Vein endothelial cell (primary cell): Measurements from ENCODE around the gene LCE1A. TPM values are rescaled to one million over a fixed set of nuclear protein-coding genes. Genes with fewer than 3 reads are reported as not detected.

Experiments used
- total RNA-seq: library from RNA; depleted of rRNA; stranded (reverse); fragments of >200 nt; gene quantifications from 2 replicates; pipeline ENCODE4 v1.2.3, GENCODE V29; 2012

Gene LCE1A, protein sequence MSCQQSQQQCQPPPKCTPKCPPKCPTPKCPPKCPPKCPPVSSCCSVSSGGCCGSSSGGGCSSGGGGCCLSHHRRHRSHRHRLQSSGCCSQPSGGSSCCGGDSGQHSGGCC
- not detected in 2 replicates for total RNA-seq

DNA sequence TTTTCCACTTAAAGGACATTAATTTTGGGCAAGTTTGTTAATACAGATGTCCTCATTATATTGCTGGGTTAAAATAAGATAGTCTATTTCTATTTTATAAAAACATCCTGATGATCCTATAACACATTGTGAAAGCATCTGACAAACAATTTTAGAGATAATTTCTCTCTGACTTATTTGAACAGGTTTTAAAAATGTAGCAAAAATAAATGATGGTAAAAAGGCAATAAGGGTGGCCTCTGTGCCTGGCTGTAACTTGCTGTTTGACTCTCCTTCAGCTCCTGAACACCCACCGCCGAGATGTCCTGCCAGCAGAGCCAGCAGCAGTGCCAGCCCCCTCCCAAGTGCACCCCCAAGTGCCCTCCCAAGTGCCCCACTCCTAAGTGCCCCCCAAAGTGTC is at the start of gene LCE1A:
Gene LCE1A (plus strand): TSS at position 301 of the 400 bp plus-strand sequence. CDS start 0 bp downstream, at position 301.

DNA sequence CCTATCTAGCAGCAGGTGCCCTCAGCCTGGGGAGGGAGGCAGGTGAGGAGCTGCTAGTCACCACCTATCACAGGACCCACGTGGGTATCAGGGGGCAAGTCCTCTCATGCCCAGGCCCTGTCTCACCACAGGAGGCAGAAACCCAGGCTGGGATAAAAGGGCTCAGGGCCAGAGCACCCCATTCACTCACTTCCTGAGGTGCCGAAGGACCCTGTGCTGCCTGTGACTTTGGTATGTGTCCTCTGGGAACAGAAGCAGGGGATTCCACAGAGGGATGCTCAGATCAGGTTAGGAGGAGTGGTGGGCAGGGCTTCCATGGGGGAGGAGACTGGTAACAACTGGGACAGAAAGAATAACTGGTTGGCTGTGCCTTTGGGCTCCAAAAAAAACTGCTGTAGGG is 41.2 kb upstream of the LCE1A start, which contains the start of gene LCE1E:
Gene LCE1E (plus strand): TSS at position 181 of the 400 bp plus-strand sequence. CDS start 1,043 bp downstream, outside the sequence.

DNA sequence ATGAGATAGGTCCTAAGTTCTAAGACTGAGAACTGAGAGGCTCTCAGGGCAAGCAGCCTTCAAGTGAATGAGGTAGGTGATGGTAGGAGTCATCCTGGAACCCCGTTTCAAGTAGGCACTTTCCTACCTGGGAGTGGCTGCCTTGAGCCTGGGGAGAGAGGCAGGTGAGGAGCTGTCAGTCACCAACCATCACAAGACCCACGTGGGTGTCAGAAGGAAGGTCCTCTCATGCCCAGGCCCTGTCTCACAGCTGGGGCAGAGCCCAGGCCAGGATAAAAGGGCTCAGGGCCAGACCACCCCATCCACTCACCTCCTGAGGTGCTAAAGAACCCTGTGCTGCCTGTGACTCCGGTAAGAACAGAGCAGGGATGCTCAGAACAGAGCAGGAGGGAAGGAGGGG is 30.9 kb upstream of the LCE1A start, which contains the start of gene LCE1D:
Gene LCE1D (plus strand): TSS at position 301 of the 400 bp plus-strand sequence. CDS start 1,074 bp downstream, outside the sequence.

DNA sequence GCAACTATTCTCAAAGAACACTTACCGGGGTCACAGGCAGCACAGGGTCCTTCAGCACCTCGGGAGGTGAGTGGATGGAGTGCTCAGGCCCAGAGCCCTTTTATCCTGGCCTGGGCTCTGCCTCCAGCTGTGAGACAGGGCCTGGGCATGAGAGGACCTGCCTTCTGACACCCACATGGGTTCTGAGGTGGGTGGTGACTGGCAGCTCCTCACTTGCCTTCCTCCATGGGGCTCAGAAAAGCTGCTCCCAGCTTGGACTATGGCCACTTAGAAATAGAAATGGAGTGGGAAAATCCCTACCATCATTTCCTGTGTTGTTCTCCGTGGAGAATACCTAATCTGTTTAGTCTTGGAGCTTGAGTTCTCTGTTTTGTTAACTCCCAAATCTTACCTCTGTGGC is 20.7 kb upstream of the LCE1A start, which contains the start of gene LCE1C:
Gene LCE1C (minus strand): TSS at position 76 of the 400 bp plus-strand sequence. CDS start 1,173 bp downstream, outside the sequence.

DNA sequence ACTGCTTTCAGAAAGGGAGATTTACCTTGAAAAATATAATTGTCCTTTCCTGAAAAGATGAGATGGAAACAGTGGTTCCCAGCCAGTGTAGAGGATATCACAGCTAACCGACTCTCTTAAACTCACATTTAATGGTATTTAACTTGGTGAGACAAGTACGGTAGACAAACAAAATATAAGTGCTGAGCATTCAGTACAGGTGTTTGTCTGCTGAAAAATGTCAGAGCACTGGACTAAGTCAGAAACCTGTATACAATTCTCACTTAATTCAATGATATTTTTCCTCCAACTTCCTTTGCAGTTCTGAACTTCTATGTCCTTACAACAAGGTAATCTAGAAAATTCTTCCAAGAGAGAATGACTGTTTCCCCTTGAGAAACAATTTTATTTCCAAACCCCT is 15.6 kb upstream of the LCE1A start, which contains the start of gene LCE1B:
Gene LCE1B (plus strand): TSS at position 301 of the 400 bp plus-strand sequence. CDS start 476 bp downstream, outside the sequence.

DNA sequence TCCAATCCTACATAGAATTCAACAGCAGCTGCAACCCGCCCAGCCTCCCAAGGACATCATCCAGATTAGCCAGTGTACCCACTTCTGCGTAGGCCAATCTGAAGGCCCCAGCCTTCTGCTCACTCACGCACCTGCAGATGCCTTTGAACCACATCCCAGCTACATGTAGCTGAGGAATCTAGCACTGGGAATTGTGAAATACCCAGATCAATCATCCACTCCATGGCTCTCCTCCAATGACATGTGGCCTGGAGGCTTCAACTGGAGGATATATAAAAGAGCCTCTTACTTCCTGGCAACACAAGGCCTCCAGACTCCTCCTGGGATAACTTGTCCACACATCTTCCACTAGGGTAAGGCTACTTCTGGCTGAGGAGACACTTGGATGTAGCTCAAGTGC is 15.3 kb downstream of the LCE1A start, which contains the start of gene LCE6A:
Gene LCE6A (plus strand): TSS at position 301 of the 400 bp plus-strand sequence. CDS start 665 bp downstream, outside the sequence.

DNA sequence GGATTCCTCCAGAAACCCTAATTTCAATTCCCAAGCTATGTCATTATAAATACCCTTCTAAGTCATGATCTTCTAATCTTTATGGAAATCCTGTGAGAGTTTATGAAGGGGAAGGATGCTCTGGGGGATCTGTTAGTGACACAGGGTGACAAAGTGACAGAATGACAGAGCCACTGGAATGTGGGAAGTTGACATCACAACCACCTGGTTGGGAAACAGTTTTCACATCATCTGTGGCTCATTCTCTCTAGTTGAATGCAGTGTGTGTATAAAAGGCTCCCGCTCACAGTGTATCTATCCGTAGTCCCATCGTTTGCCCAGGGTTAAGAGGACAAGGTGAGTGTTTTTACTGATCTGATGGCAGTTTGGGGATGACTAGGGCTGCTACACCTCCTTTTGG is 32.4 kb downstream of the LCE1A start, which contains the start of gene LCE7A:
Gene LCE7A (plus strand): TSS at position 301 of the 400 bp plus-strand sequence. CDS start 702 bp downstream, outside the sequence.

Other genes starting within 250 kb of the LCE1A start
- gene LCE3D, start 247.0 kb upstream of the LCE1A start, total RNA-seq, result not detected in 2 replicates
- gene LCE3C, start 227.2 kb upstream of the LCE1A start, total RNA-seq, result not detected in 2 replicates
- gene LCE3B, start 213.7 kb upstream of the LCE1A start, total RNA-seq, result not detected in 2 replicates
- not detected in 2 replicates for gene LCE3A, start 204.4 kb upstream of the LCE1A start, total RNA-seq
- gene LCE2D, start 164.1 kb upstream of the LCE1A start, total RNA-seq, result not detected in 2 replicates
- not detected in 2 replicates for gene LCE2C, start 152.2 kb upstream of the LCE1A start, total RNA-seq
- gene LCE2B, start 141.3 kb upstream of the LCE1A start, total RNA-seq, result not detected in 2 replicates
- gene LCE2A, start 129.1 kb upstream of the LCE1A start, total RNA-seq, result not detected in 2 replicates
- gene LCE4A, start 119.3 kb upstream of the LCE1A start, total RNA-seq, result not detected in 2 replicates
- not detected in 2 replicates for gene KPRP, start 69.4 kb upstream of the LCE1A start, total RNA-seq
- gene LCE1F, start 52.3 kb upstream of the LCE1A start, total RNA-seq, result not detected in 2 replicates
- gene LCE1E, start 41.2 kb upstream of the LCE1A start, total RNA-seq, result not detected in 2 replicates
- gene LCE1D, start 30.8 kb upstream of the LCE1A start, total RNA-seq, result not detected in 2 replicates
- not detected in 2 replicates for gene LCE1C, start 20.8 kb upstream of the LCE1A start, total RNA-seq
- not detected in 2 replicates for gene LCE1B, start 15.5 kb upstream of the LCE1A start, total RNA-seq
- gene LCE6A, start 15.4 kb downstream of the LCE1A start, total RNA-seq, result not detected in 2 replicates
- not detected in 2 replicates for gene LCE7A, start 32.5 kb downstream of the LCE1A start, total RNA-seq
- gene SMCP, start 50.8 kb downstream of the LCE1A start, total RNA-seq, result not detected in 2 replicates
- not detected in 2 replicates for gene IVL, start 81.1 kb downstream of the LCE1A start, total RNA-seq
- gene SPRR5, start 119.7 kb downstream of the LCE1A start, total RNA-seq, result not detected in 2 replicates
- not detected in 2 replicates for gene SPRR4, start 143.2 kb downstream of the LCE1A start, total RNA-seq
- gene SPRR1A, start 156.6 kb downstream of the LCE1A start, total RNA-seq, result not detected in 2 replicates
- not detected in 2 replicates for gene SPRR3, start 174.3 kb downstream of the LCE1A start, total RNA-seq
- gene SPRR1B, start 203.7 kb downstream of the LCE1A start, total RNA-seq, result not detected in 2 replicates
- not detected in 2 replicates for gene SPRR2D, start 213.6 kb downstream of the LCE1A start, total RNA-seq
- gene SPRR2A, start 230.0 kb downstream of the LCE1A start, total RNA-seq, result not detected in 2 replicates
- not detected in 2 replicates for gene SPRR2B, start 244.1 kb downstream of the LCE1A start, total RNA-seq